Neural cell (in vitro differentiated cells): ENCODE data around the gene PLXNA3.

Experiments used
- CTCF ChIP-seq: fragments of 450-650 bp; IDR thresholded peaks from 2 replicates; pipeline ENCODE4 v1.5.1; 2014; ENCODE audit warnings: antibody characterized with exemption, mild to moderate bottlenecking, moderate library complexity; ENCODE audit not compliant: poor library complexity, severe bottlenecking
- EP300 ChIP-seq: fragments of 450-650 bp; conservative IDR thresholded peaks from 2 replicates; pipeline ENCODE4 v1.6.1; 2014; ENCODE audit warnings: antibody characterized with exemption, mild to moderate bottlenecking, moderate library complexity; ENCODE audit not compliant: poor library complexity, severe bottlenecking
- EZH2 ChIP-seq: fragments of 200-600, 300-800 bp; shearing (Covaris generic), sonication (generic); IDR thresholded peaks from 2 replicates; pipeline ENCODE4 v1.6.1; 2014; ENCODE audit warnings: antibody characterized with exemption, low read length, borderline replicate concordance, mild to moderate bottlenecking; ENCODE audit not compliant: insufficient read depth, poor library complexity, severe bottlenecking
- MXI1 ChIP-seq: fragments of 450-650 bp; conservative IDR thresholded peaks from 2 replicates; pipeline ENCODE4 v1.6.1; 2014; ENCODE audit warnings: antibody characterized with exemption, mild to moderate bottlenecking; ENCODE audit not compliant: poor library complexity, severe bottlenecking
- POLR2AphosphoS5 ChIP-seq: IDR thresholded peaks from 2 replicates; pipeline ENCODE4 v1.6.1; 2012
- RAD21 ChIP-seq: fragments of 450-650 bp; conservative IDR thresholded peaks from 2 replicates; pipeline ENCODE4 v1.6.1; 2014; ENCODE audit warnings: antibody characterized with exemption, mild to moderate bottlenecking, moderate library complexity
- REST ChIP-seq: IDR thresholded peaks from 2 replicates; pipeline ENCODE4 v1.6.1; 2012; ENCODE audit warnings: borderline replicate concordance
- SMC3 ChIP-seq: fragments of 450-650 bp; conservative IDR thresholded peaks from 2 replicates; pipeline ENCODE4 v1.6.1; 2014; ENCODE audit warnings: antibody characterized with exemption, mild to moderate bottlenecking, moderate library complexity; ENCODE audit not compliant: poor library complexity
- TAF1 ChIP-seq: IDR thresholded peaks from 2 replicates; pipeline ENCODE4 v1.6.1; 2012; ENCODE audit warnings: low read depth

GRCh38 chrX:154435171-154435733 lies 22.8 kb upstream of the PLXNA3 start:
- no peak for TF ChIP-seq CTCF
- no peak for TF ChIP-seq POLR2AphosphoS5
- no peak for TF ChIP-seq RAD21
- TF ChIP-seq EP300: no peak
- no peak for TF ChIP-seq EZH2
- no peak for TF ChIP-seq TAF1
- TF ChIP-seq MXI1: no peak
- no peak for TF ChIP-seq SMC3
- no peak for TF ChIP-seq REST
